ENCODE results near the gene ADGRD1. TPM values are rescaled to one million over a fixed set of nuclear protein-coding genes. Genes with fewer than 3 reads are reported as not detected.

Gene ADGRD1
- total RNA-seq, 1 donor from 2014 or later: 46.9 TPM

- TF ChIP-seq, protein P1, sequence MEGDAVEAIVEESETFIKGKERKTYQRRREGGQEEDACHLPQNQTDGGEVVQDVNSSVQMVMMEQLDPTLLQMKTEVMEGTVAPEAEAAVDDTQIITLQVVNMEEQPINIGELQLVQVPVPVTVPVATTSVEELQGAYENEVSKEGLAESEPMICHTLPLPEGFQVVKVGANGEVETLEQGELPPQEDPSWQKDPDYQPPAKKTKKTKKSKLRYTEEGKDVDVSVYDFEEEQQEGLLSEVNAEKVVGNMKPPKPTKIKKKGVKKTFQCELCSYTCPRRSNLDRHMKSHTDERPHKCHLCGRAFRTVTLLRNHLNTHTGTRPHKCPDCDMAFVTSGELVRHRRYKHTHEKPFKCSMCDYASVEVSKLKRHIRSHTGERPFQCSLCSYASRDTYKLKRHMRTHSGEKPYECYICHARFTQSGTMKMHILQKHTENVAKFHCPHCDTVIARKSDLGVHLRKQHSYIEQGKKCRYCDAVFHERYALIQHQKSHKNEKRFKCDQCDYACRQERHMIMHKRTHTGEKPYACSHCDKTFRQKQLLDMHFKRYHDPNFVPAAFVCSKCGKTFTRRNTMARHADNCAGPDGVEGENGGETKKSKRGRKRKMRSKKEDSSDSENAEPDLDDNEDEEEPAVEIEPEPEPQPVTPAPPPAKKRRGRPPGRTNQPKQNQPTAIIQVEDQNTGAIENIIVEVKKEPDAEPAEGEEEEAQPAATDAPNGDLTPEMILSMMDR (IDR thresholded peaks at IDR 0.05): no peak
- peak in 1 of 2 donors; percentile 31 for DNase-seq (ENCODE audit: low spot score in 2 of 2)
- Histone ChIP-seq H3K27ac (no peak overlapping the region), H3K36me3 (no peaks in the 10 kb centered on the region), H3K4me3 (no peak overlapping the region), H3K9me3 (no peaks in the 10 kb centered on the region), H3K27me3 (no peaks in the 10 kb centered on the region), H3K4me1 (no peaks in the 10 kb centered on the region)
- intact Hi-C loops (cut with DNase I): no loop called here
Measured at GRCh38 chr12:131188131-131189050, 234.7 kb downstream of the ADGRD1 start.

GRCh38 chr12:131189781-131190180 is 236.1 kb downstream of the ADGRD1 start:
- H3K9me3 ChIP-seq: no peaks in the 10 kb centered on the region
- no peak overlapping the region for H3K27ac ChIP-seq
- H3K36me3 ChIP-seq: no peaks in the 10 kb centered on the region
- no peaks in the 10 kb centered on the region for H3K4me1 ChIP-seq
- TF ChIP-seq, protein P1 (IDR thresholded peaks at IDR 0.05): no peak
- H3K27me3 ChIP-seq: no peaks in the 10 kb centered on the region
- intact Hi-C loops (cut with DNase I): no loop called here
- peak in 1 of 2 donors; percentile 54 for DNase-seq (ENCODE audit: low spot score in 2 of 2)
- no peak overlapping the region for H3K4me3 ChIP-seq

DNA sequence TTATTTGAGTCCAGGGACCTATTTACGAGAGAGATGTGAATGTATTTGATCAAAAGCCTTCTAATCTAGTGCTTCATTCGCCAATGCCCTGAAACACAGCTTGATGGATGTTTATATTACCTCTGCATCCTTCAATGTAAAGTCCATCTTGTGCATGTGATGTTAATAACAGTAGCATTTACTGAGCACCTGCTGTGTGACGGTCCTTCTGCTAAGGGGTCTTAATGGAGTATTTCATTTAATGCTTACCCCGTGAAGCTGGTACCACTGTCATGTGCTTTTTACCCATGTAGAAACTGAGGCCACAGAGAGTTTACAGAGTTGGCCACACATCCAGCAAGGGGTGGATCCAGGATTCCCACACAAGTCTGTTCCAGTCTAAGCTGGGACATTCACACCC is 237.3 kb downstream of the ADGRD1 start:
- H3K27ac ChIP-seq: no peak overlapping the region
- H3K4me1 ChIP-seq: no peaks in the 10 kb centered on the region
- TF ChIP-seq, protein P1 (IDR thresholded peaks at IDR 0.05): no peak
- no peaks in the 10 kb centered on the region for H3K27me3 ChIP-seq
- H3K9me3 ChIP-seq: no peaks in the 10 kb centered on the region
- H3K4me3 ChIP-seq: no peak overlapping the region
- no peaks in the 10 kb centered on the region for H3K36me3 ChIP-seq
- no peak for DNase-seq (ENCODE audit: low spot score in 2 of 2)
- intact Hi-C loops (cut with DNase I): no loop called here

Other genes with a start within 250 kb of the ADGRD1 start
- not detected for gene RIMBP2, start 237.6 kb upstream of the ADGRD1 start, total RNA-seq
- 16.6 TPM for gene STX2, start 114.7 kb upstream of the ADGRD1 start, total RNA-seq
- gene RAN, start 81.8 kb upstream of the ADGRD1 start, total RNA-seq: 73.7 TPM